ENCODE results near the gene CRK.

CRK gene

GRCh38 chr17:1481736-1482135 lies 25.7 kb upstream of the CRK start:
- no peak overlapping the region for H3K4me3 ChIP-seq (ENCODE audit: low read depth, low read length)
- TF ChIP-seq POLR2A (IDR thresholded peaks at IDR 0.05; ENCODE audit: extremely low read depth, insufficient read length) (no peak), MYC (IDR thresholded peaks at IDR 0.05; ENCODE audit: low read depth, low read length) (no peak), CTCF (IDR thresholded peaks at IDR 0.05; ENCODE audit: low read depth, low read length) (no peak)
- DNase-seq (ENCODE audit: low read depth) = no peak

GRCh38 chr17:1480747-1481465 lies 24.9 kb upstream of the CRK start:
- DNase-seq (ENCODE audit: low read depth) = no peak
- no peak overlapping the region for H3K4me3 ChIP-seq (ENCODE audit: low read depth, low read length)
- TF ChIP-seq CTCF (IDR thresholded peaks at IDR 0.05; ENCODE audit: low read depth, low read length) (no peak), MYC (IDR thresholded peaks at IDR 0.05; ENCODE audit: low read depth, low read length) (no peak), POLR2A (IDR thresholded peaks at IDR 0.05; ENCODE audit: extremely low read depth, insufficient read length) (no peak), MAX (IDR thresholded peaks at IDR 0.05; ENCODE audit: low read depth, low read length) (no peak)

GRCh38 chr17:1478418-1478817 lies 22.4 kb upstream of the CRK start:
- H3K4me3 ChIP-seq (ENCODE audit: low read depth, low read length) = no peak overlapping the region
- no peak for DNase-seq (ENCODE audit: low read depth)
- TF ChIP-seq POLR2A (IDR thresholded peaks at IDR 0.05; ENCODE audit: extremely low read depth, insufficient read length) (no peak), MAX (IDR thresholded peaks at IDR 0.05; ENCODE audit: low read depth, low read length) (no peak), CTCF (IDR thresholded peaks at IDR 0.05; ENCODE audit: low read depth, low read length) (no peak), MYC (IDR thresholded peaks at IDR 0.05; ENCODE audit: low read depth, low read length) (no peak)

- TF ChIP-seq POLR2A (IDR thresholded peaks at IDR 0.05; ENCODE audit: extremely low read depth, insufficient read length) = no peak
- TF ChIP-seq MAX (IDR thresholded peaks at IDR 0.05; ENCODE audit: low read depth, low read length) = no peak
- TF ChIP-seq CTCF (IDR thresholded peaks at IDR 0.05; ENCODE audit: low read depth, low read length) = no peak
- no peak for TF ChIP-seq MYC (IDR thresholded peaks at IDR 0.05; ENCODE audit: low read depth, low read length)
- H3K4me3 ChIP-seq (ENCODE audit: low read depth, low read length) = no peak overlapping the region
- DNase-seq (ENCODE audit: low read depth) = no peak
Observed at GRCh38 chr17:1475321-1475854, 19.4 kb upstream of the CRK start.

- no peak overlapping the region for H3K4me3 ChIP-seq (ENCODE audit: low read depth, low read length)
- TF ChIP-seq POLR2A (IDR thresholded peaks at IDR 0.05; ENCODE audit: extremely low read depth, insufficient read length) = no peak
Observed at GRCh38 chr17:1474402-1475189, 18.6 kb upstream of the CRK start.

GRCh38 chr17:1473841-1474240 lies 17.8 kb upstream of the CRK start:
- H3K4me3 ChIP-seq (ENCODE audit: low read depth, low read length) = no peak overlapping the region
- no peak for TF ChIP-seq MAX (IDR thresholded peaks at IDR 0.05; ENCODE audit: low read depth, low read length)
- no peak for TF ChIP-seq MYC (IDR thresholded peaks at IDR 0.05; ENCODE audit: low read depth, low read length)
- TF ChIP-seq CTCF (IDR thresholded peaks at IDR 0.05; ENCODE audit: low read depth, low read length) = no peak
- TF ChIP-seq POLR2A (IDR thresholded peaks at IDR 0.05; ENCODE audit: extremely low read depth, insufficient read length) = no peak
- no peak for DNase-seq (ENCODE audit: low read depth)

More at GRCh38 chr17:1474402-1475189, 18.6 kb upstream of the CRK start:
- no peak for DNase-seq (ENCODE audit: low read depth)

Measured in NB4 (cell line).